Colonic mucosa (tissue), 4 donors: ENCODE results near the gene SELENBP1. TPM values are rescaled to one million over a fixed set of nuclear protein-coding genes. Genes with fewer than 3 reads are reported as not detected.
A peak's percentile ranks its signal among the peaks of the same experiment; 100 is the strongest.

Source experiments
- DNase-seq: peaks from one replicate; pipeline ENCODE4 v3.0.0-alpha.2; 2020
- H3K27ac ChIP-seq: fragments of 200-600 bp; one replicate; pipeline ENCODE4 v1.8.0; 2021
- H3K27me3 ChIP-seq: fragments of 200-600 bp; one replicate; pipeline ENCODE4 v1.8.0; 2021
- H3K36me3 ChIP-seq: fragments of 200-600 bp; one replicate; pipeline ENCODE4 v1.8.0; 2021
- H3K4me1 ChIP-seq: fragments of 200-600 bp; one replicate; pipeline ENCODE4 v1.8.0; 2021; ENCODE audit warnings: mild to moderate bottlenecking
- H3K4me3 ChIP-seq: fragments of 200-600 bp; one replicate; pipeline ENCODE4 v1.8.0; 2021
- H3K9ac ChIP-seq, 2 donors: one replicate each; pipeline ENCODE4 v1.7.0; 2013; ENCODE audit warnings: control low read depth in 2 of 2, low read depth in 2 of 2, low read length in 2 of 2
- H3K9me3 ChIP-seq: fragments of 200-600 bp; one replicate; pipeline ENCODE4 v1.8.0; 2021
- intact Hi-C: fragments of 100-400 bp; cut with DNase I; formaldehyde crosslinking; loops from one replicate; pipeline ENCODE4 v1.14.1; 2022
- total RNA-seq, 2 donors: library from RNA; stranded (reverse); fragmentation: NEBNext Ultra II Directional in 1 of 2; extraction: Animal tissue kit (Norgen Biotek cat#: 25700) in 1 of 2; gene quantifications; one replicate each; pipeline ENCODE4 v1.2.1, GENCODE V29; 2021
- TF ChIP-seq, protein P1 (sequence below): fragments of 200-600 bp; IDR thresholded peaks from one replicate; pipeline ENCODE4 v1.8.0; 2022; ENCODE audit warnings: antibody characterized with exemption, mild to moderate bottlenecking
- donor health status: healthy.
- donor health status: DM: no; HTN: no; CAD: no.
- donor health status: DM: no; HTN: no; CAD: no.

Gene SELENBP1
- total RNA-seq, 2 donors from 2014 or later: 744 to 902 TPM

DNA sequence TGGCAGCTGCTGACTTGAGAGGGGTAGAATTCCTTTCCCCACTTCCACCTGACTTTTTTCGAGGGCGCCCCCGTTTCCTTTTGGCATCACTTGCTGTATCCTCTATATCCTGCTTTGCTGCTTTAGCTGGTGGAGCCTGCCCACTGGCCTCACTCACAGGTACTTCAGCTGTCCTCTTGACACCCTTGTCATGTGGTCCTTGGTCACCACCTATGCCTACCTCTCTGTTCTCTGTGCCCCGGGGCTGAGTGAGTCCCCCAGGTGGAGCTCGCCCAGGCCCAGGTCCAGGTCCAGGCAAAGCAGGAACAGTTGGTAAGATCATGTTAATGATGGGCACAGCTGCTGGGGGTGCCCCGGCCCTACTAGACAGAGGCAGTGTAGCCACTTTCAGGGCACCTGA is 29.9 kb downstream of the SELENBP1 start:
- Histone ChIP-seq H3K4me1 (peaks cover 5% of the 10 kb centered on the region), H3K27ac (no peak overlapping the region), H3K27me3 (no peaks in the 10 kb centered on the region), H3K4me3 (no peak overlapping the region), H3K9ac (no peak overlapping the region), H3K36me3 (no peaks in the 10 kb centered on the region), H3K9me3 (no peaks in the 10 kb centered on the region)
- intact Hi-C loops: loop anchor here (5.0 kb wide), 2 partner anchors 40 to 55 kb away; partner anchors contain the start of gene PSMB4
- DNase-seq: no peak
- TF ChIP-seq, protein P1, sequence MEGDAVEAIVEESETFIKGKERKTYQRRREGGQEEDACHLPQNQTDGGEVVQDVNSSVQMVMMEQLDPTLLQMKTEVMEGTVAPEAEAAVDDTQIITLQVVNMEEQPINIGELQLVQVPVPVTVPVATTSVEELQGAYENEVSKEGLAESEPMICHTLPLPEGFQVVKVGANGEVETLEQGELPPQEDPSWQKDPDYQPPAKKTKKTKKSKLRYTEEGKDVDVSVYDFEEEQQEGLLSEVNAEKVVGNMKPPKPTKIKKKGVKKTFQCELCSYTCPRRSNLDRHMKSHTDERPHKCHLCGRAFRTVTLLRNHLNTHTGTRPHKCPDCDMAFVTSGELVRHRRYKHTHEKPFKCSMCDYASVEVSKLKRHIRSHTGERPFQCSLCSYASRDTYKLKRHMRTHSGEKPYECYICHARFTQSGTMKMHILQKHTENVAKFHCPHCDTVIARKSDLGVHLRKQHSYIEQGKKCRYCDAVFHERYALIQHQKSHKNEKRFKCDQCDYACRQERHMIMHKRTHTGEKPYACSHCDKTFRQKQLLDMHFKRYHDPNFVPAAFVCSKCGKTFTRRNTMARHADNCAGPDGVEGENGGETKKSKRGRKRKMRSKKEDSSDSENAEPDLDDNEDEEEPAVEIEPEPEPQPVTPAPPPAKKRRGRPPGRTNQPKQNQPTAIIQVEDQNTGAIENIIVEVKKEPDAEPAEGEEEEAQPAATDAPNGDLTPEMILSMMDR: no peak

DNA sequence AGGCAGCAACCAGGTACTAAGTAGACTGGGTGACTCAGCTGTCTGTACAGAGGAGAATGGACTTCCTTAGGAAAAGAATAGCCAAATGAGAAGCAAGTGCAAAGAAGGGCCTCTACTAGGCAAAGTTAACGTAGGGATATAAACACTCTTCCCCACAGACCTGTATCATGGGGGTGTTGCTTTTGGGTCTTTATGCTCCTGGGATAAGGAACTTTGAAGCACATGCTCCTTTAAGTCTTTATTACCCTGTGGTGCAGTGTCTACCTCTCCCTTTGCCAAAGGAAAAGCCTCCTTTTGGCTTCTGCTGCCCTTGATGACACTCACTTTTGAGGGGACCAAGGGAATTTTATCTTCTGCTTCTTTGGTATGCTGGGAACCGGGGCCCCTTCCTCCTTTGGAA is 30.5 kb downstream of the SELENBP1 start:
- Histone ChIP-seq H3K4me3 (no peak overlapping the region), H3K36me3 (no peaks in the 10 kb centered on the region), H3K27ac (no peak overlapping the region), H3K4me1 (peaks cover 5% of the 10 kb centered on the region), H3K9ac (no peak overlapping the region), H3K9me3 (no peaks in the 10 kb centered on the region), H3K27me3 (no peaks in the 10 kb centered on the region)
- DNase-seq: no peak
- intact Hi-C loops: loop anchor here (5.0 kb wide), 2 partner anchors 40 to 55 kb away; partner anchors contain the start of gene PSMB4
- TF ChIP-seq, protein P1: no peak

DNA sequence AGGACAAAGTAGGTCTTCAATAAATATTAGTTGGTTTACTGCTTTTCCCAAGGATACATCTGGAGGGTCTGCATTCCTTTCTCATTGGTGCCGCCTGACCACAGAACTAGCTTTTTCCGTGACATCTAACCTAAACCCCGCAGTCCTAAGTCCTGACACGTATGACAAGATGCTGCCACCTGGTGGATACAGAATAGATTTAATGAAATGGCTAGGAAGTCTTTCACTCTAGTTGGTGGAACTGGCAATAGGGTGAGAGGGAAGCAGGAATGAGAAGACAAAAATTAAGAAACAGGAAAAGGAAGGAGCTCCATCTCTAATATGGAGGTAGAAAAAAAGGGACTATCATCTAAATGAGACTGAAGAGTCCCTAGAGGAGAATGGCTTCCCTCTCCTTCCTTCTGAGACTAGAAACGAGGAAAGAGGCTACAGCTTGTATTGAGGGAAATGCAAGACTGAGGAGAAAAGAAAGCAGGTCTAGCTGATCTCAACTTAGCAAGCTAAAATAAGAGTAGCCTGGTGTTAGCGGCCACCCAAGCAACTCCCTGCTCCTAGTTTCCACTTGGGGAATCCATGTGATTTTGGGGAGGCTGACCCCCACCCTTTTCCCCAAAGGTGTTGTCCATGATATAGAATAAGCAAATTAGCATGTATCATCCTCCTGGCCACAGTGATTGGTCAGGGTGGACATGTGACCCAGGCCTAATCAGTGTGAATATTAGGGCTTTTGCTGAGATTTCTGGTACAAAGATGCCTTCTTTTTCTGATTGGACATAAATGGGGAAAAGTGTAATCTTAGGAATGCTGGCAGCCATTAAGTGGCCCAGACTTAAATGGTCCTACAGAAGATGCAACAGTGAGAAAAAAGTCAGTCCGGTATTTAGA is 31.4 kb downstream of the SELENBP1 start:
- peak; percentile 69 for DNase-seq
- no peak overlapping the region for H3K27ac ChIP-seq
- TF ChIP-seq, protein P1: peak; percentile 61
- H3K27me3 ChIP-seq: no peaks in the 10 kb centered on the region
- peaks cover 3% of the 10 kb centered on the region for H3K4me1 ChIP-seq
- H3K9me3 ChIP-seq: no peaks in the 10 kb centered on the region
- H3K4me3 ChIP-seq: no peak overlapping the region
- intact Hi-C loops: loop anchor here (5.0 kb wide), 2 partner anchors 39 to 56 kb away; partner anchors contain the start of gene PSMB4
- no peaks in the 10 kb centered on the region for H3K36me3 ChIP-seq
- no peak overlapping the region for H3K9ac ChIP-seq

DNA sequence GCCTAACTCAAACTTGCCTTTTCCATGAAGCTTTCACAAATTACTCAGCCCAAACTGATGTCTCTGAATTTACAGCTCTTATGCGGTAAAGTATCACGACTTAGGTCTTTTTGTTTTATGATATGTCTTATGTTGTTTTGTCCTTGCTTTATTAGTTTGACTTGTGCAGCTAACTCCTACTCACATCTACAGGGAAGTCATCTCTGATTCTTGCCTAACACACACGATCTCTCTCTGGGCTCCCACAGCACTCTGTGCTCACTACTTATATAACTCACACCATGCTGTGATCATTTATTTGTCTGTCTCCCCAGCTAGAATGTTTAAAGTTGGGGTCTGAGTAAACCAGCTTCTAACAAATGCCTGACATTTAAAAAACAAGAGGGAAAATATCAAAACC is 35.9 kb downstream of the SELENBP1 start:
- H3K36me3 ChIP-seq: no peaks in the 10 kb centered on the region
- H3K27ac ChIP-seq: no peak overlapping the region
- no peaks in the 10 kb centered on the region for H3K9me3 ChIP-seq
- H3K9ac ChIP-seq: no peak overlapping the region
- no peak for DNase-seq
- H3K4me3 ChIP-seq: no peak overlapping the region
- intact Hi-C loops: no loop called here
- no peaks in the 10 kb centered on the region for H3K4me1 ChIP-seq
- TF ChIP-seq, protein P1: no peak
- no peaks in the 10 kb centered on the region for H3K27me3 ChIP-seq

DNA sequence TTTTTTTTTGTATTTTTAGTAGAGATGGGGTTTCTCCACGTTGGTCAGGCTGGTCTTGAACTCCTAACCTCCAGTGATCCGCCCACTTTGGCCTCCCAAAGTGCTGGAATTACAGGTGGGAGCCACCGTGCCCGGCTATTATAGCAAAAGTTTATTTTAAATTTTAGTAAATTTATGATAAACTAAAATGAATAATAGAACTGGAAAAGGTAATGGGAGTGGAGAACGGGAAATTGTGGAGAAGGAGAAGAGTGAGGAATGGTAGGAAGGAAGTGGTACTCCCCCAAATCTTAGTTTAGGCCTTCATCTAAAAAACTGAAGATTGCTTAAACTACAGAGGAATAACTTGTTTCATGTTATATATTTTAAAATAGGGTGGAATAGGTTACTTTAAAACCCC is 37.7 kb downstream of the SELENBP1 start:
- no peak overlapping the region for H3K9ac ChIP-seq
- no peak overlapping the region for H3K4me3 ChIP-seq
- no peaks in the 10 kb centered on the region for H3K9me3 ChIP-seq
- no peak overlapping the region for H3K27ac ChIP-seq
- H3K36me3 ChIP-seq: no peaks in the 10 kb centered on the region
- intact Hi-C loops: no loop called here
- TF ChIP-seq, protein P1: no peak
- no peak for DNase-seq
- H3K27me3 ChIP-seq: no peaks in the 10 kb centered on the region
- no peaks in the 10 kb centered on the region for H3K4me1 ChIP-seq
